Measurements from ENCODE around the gene ATP5F1C.

DNA sequence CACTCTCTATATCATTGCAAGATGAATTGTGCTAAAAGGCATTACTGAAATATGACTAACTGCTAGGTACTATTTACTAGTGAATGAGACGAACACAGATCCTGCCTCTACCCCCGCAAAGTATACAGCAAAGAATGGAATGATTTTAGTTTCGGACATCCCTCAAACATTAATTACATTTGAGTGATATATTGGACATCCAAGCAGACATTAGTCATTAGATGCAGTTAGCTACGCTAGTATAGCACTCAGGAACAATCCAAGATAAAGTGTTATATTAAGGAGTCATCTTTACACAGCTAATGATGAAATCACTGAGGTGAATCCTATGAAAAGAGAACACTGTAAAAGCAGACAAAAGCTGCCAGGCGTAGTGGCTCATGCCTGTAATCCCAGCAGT lies 23.0 kb downstream of the ATP5F1C start:
- TF ChIP-seq POLR2A (IDR thresholded peaks at IDR 0.05; ENCODE audit: low read depth, low read length) (no peak), POLR2AphosphoS5 (IDR thresholded peaks at IDR 0.05; ENCODE audit: low read depth, low read length) (no peak)

All from GM12891 (cell line).